NCI-H187 treated with DMSO at 0.1 percent for 48 hours (cell line): Measurements from ENCODE around the gene PARD3B.

Experiments used
- DNase-seq: peaks from one replicate; lab custom pipeline; 2025; lab: John Stamatoyannopoulos, UW

The PARD3B gene

GRCh38 chr2:204657024-204657423, 111.7 kb downstream of the PARD3B start:
- no peak for DNase-seq

GRCh38 chr2:204662956-204663355, 117.7 kb downstream of the PARD3B start:
- no peak for DNase-seq

GRCh38 chr2:204663816-204664425, 118.6 kb downstream of the PARD3B start:
- no peak for DNase-seq

GRCh38 chr2:204664708-204665121, 119.4 kb downstream of the PARD3B start:
- no peak for DNase-seq

GRCh38 chr2:204665207-204665606, 119.9 kb downstream of the PARD3B start:
- no peak for DNase-seq

- no peak for DNase-seq
Measured at GRCh38 chr2:204665771-204666170, 120.5 kb downstream of the PARD3B start.

- DNase-seq = no peak
Measured at GRCh38 chr2:204667990-204668389, 122.7 kb downstream of the PARD3B start.

- DNase-seq = no peak
Measured at GRCh38 chr2:204669382-204669781, 124.1 kb downstream of the PARD3B start.

- DNase-seq = no peak
Measured at GRCh38 chr2:204670124-204670523, 124.8 kb downstream of the PARD3B start.

GRCh38 chr2:204670756-204671155, 125.5 kb downstream of the PARD3B start:
- DNase-seq = no peak

GRCh38 chr2:204672772-204673171, 127.5 kb downstream of the PARD3B start:
- no peak for DNase-seq

GRCh38 chr2:204673877-204674276, 128.6 kb downstream of the PARD3B start:
- no peak for DNase-seq

GRCh38 chr2:204678031-204678430, 132.8 kb downstream of the PARD3B start:
- DNase-seq = no peak

GRCh38 chr2:204680576-204680975, 135.3 kb downstream of the PARD3B start:
- no peak for DNase-seq

GRCh38 chr2:204681412-204681811, 136.1 kb downstream of the PARD3B start:
- DNase-seq = no peak

GRCh38 chr2:204683384-204683783, 138.1 kb downstream of the PARD3B start:
- DNase-seq = no peak

GRCh38 chr2:204686406-204686805, 141.1 kb downstream of the PARD3B start:
- no peak for DNase-seq

GRCh38 chr2:204687776-204688175, 142.5 kb downstream of the PARD3B start:
- DNase-seq = no peak

GRCh38 chr2:204691911-204692510, 146.7 kb downstream of the PARD3B start:
- no peak for DNase-seq

- no peak for DNase-seq
Measured at GRCh38 chr2:204692790-204693189, 147.5 kb downstream of the PARD3B start.

GRCh38 chr2:204693262-204693661, 148.0 kb downstream of the PARD3B start:
- DNase-seq = no peak

- no peak for DNase-seq
Measured at GRCh38 chr2:204695506-204695905, 150.2 kb downstream of the PARD3B start.

- no peak for DNase-seq
Measured at GRCh38 chr2:204696124-204696523, 150.8 kb downstream of the PARD3B start.
